AG09319 (cell line): ENCODE results near the gene FASTK.

Experiments used
- DNase-seq: peaks from one replicate; pipeline ENCODE4 v3.0.0-alpha.2; 2010; ENCODE audit warnings: low read depth; ENCODE audit errors: extremely low read depth
- CTCF ChIP-seq: IDR thresholded peaks from 2 replicates; pipeline ENCODE4 v1.5.1; 2011; ENCODE audit warnings: low read depth, mild to moderate bottlenecking, inconsistent platforms, low read length, moderate library complexity

Gene FASTK, protein sequence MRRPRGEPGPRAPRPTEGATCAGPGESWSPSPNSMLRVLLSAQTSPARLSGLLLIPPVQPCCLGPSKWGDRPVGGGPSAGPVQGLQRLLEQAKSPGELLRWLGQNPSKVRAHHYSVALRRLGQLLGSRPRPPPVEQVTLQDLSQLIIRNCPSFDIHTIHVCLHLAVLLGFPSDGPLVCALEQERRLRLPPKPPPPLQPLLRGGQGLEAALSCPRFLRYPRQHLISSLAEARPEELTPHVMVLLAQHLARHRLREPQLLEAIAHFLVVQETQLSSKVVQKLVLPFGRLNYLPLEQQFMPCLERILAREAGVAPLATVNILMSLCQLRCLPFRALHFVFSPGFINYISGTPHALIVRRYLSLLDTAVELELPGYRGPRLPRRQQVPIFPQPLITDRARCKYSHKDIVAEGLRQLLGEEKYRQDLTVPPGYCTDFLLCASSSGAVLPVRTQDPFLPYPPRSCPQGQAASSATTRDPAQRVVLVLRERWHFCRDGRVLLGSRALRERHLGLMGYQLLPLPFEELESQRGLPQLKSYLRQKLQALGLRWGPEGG

GRCh38 chr7:151080522-151081169 is at the start of gene FASTK:
TSS of gene FASTK (minus strand) at chr7:151080809. CDS start at chr7:151080766, 43 bp downstream.
- peak; percentile 70 for DNase-seq
- no peak for TF ChIP-seq CTCF

DNA sequence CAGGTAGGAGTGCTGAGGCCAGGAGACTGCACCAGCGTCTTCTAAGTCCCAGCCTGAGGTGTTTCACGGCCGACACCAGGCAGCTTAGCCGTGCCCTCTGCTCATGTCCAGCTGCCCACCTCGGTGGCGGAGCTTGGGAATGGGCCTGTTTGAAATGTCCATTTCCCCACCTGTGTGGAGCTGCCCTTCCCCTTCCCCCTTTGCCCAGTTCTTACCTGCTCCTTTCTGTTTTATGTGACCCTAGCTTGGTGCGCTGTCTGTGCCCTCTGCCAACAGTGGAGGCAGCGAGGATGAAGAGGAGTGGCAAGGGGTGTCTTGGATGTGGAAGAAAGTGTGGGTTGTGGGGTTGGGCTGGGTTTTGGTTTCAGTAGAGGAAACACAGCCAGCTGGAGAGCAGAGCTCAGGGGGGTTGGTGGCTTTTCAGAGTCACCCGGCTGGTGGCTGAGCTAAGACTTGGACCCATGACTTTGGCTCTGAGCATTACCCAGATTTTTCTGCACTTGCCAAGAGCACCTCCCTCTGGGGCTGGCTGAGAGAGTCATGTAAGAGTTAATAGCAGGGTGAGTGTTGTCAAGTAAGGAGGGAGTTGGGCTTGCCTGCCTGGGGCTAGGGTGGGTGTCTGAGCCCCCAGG is 49.5 kb upstream of the FASTK start:
- TF ChIP-seq CTCF: no peak
- no peak for DNase-seq

DNA sequence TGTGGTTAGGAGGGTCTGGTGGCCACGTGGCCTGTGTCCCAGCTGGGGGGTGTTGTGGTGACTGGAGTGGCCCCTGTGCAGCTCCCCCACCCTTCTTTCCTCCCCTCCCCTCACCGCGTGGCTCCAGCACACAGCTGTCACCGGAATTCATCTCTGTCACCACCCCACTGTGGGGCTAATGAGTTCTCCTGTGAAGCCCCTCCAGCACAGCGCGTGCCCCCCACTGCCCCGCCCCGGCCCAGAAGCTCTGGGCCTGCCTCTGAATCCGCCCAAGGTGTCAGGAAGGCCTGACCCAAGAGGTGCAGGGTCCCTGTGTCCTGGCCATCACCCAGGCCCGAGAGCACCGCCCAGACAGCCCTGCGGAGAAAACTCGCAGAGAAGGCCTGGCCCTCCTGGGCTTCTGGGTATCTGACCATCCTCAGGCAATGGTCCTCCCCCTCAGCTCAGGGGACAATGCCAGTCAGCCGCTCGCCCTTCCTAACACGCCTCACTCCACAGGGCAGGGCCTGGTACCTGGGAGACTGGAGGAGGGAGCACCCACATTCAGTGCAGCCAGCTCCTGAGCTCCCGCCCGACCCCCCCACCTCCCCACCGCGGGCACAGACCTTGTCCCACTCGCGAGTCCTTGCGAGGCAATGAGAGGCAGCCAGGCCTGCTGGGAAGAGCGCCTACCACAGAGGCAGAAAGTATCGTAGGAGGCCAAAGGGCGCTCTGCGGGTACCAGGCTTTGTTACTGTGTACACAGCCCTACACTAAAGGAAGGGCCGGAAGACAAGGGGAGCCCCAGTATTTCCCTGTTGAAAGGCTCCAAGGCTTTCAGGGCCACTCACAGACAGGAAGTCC is 48.7 kb upstream of the FASTK start:
- no peak for TF ChIP-seq CTCF

DNA sequence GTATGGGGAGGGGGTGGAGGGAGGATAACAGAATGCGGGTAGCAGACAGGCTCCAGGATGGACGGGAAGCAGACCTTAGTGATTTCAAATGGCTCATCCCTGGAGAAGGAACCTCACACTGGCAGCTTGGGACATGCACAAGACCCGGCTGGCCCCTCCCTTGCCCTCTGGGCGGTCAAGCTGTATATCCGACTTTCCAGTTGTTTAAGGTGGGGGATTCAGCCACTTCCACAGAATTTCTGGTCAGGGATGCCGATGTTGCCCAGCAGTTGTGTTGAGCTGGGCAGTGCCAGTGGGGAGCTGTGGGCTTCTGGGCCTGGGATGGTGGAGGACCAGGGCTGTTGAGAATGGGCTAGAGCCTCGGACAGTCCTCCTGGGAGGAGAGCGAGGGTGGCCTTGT is 48.1 kb upstream of the FASTK start:
- DNase-seq: no peak
- no peak for TF ChIP-seq CTCF

More for the DNA sequence above, 48.7 kb upstream of the FASTK start:
- no peak for DNase-seq

GRCh38 chr7:151128144-151128543 is 47.5 kb upstream of the FASTK start:
- TF ChIP-seq CTCF: no peak
- no peak for DNase-seq

DNA sequence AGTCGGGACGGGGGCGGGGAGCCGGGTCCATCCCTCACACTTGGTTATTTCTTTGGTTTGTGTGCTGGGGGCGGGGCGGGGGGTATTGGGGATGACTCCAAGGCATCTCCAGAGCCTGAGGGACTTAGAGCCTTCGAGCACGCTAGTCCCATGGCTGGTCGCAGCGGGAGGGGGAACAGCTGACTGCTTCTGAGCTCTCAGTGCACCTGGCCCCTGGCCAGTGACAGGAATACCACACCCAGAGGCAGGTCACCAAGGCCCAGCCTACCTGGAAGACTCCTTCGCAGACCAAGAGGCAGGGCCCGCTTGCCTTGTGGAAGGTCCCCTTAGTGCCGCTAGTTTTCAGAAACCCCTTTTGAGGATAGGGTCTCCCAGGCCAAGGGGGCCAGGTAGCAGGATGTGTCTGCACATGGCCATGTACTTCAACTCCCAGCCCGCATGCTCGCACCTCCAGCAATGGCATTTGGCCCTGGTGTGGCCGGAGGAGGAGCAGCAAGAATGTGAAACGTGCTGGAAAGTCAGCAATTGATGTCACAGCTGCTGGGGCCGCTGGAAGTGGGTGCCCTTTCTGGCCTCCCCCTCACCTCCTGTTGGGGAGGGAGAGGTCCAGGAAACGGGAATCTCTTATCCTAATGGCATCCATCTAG is 46.0 kb upstream of the FASTK start:
- no peak for DNase-seq
- no peak for TF ChIP-seq CTCF
